Activated CD4-positive, CD25-positive, alpha-beta regulatory T cell treated with anti-CD3 and anti-CD28 coated beads, Interleukin-2, amount 50 U/mL, for 24 hours (primary cell): ENCODE data around the gene EXOC2.
A peak's percentile ranks its signal among the peaks of the same experiment; 100 is the strongest.

Source experiments
- ATAC-seq, 2 donors: fragments of 150-1000 bp; cut with Tn5 transposase; one replicate each; pipeline ENCODE4 v1.10.0; 2021; ENCODE audit warnings: mild to moderate bottlenecking in 1 of 2, moderate library complexity in 1 of 2

Gene EXOC2

DNA sequence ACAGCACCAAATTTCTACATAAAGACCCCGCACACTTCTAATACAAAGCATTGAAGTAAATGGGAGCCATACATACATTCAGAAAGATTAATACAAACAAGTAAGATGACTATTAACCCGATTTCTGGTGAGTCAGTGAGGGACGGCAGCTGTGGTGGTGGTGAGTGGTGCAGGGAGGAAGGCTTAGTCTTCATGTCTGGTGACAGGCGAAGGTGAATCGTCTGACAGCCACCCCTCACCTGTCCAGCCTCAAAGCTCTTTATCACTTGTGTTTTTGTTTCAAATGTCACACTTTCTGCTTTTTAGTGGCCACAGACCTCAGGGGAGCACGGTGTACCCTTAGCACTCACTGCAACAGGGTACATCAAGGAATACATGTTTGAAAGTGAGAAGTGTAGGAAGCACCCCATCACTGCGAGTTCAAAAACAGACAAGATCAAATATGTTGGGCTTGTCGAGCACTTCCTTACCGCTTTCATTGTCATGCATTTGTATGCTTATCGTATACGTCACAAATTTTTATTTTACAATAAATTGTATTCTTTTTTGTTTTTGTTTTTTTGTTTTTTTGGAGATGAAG, 237.8 kb downstream of the EXOC2 start:
- peak; percentile 99 to 100 for ATAC-seq

DNA sequence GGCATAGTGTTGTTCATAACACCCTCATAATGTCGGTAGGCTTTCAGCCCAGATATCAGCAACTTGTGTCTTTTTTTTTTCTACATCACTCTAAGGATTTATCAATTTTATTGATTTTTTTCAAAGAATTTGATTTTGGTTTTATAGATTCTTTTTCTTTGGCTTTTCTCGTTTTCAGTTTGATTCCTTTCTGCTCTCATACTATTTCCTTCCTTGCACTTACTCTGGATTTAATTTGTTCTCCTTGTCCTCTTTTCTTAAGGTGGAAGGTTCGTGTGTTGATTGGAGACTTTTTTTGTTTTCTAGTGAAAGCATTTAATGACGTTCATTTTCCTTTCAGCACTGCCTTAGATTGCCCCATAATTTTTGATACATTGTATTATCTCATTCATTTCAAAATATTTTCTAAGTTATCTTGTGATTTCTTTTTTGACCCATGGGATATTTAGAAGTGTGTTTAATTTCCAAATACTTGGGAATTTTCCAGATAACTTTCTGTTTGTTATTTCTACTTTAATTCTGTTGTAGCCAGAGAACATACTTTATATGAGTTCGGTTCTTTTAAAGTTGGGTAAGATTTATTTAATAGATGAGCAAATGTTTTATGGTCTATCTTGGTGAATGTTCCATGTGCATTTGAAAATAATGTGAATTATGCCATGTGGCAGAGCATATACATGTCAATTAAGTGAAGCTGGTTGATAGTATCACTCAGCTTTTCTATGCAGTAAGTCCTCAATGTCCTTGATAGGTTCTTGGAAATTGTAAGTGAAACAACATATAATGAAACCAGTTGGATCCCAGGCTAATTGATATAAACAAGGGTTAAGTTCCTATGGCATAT, 238.6 kb downstream of the EXOC2 start:
- ATAC-seq: peak; percentile 12 to 14

DNA sequence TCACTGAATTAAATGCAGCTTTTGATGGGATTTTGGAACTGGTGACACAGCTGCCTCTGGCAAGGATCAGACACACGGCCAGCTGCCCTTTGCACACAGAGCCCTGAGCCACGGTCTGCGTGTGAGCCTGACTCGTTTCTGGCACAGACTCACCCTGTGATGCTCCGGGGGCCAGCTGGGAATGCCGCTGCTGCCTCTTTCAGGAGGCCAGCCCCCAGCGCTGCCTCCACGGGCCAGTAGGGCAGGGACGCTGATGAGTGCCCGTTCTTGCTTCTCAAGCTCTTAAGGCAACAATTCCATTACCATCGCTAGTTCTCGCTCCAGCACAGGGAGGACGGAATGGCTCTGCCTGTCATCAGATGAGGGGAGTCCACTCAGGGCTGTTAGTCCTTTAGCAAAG, 239.8 kb downstream of the EXOC2 start:
- ATAC-seq: no peak

DNA sequence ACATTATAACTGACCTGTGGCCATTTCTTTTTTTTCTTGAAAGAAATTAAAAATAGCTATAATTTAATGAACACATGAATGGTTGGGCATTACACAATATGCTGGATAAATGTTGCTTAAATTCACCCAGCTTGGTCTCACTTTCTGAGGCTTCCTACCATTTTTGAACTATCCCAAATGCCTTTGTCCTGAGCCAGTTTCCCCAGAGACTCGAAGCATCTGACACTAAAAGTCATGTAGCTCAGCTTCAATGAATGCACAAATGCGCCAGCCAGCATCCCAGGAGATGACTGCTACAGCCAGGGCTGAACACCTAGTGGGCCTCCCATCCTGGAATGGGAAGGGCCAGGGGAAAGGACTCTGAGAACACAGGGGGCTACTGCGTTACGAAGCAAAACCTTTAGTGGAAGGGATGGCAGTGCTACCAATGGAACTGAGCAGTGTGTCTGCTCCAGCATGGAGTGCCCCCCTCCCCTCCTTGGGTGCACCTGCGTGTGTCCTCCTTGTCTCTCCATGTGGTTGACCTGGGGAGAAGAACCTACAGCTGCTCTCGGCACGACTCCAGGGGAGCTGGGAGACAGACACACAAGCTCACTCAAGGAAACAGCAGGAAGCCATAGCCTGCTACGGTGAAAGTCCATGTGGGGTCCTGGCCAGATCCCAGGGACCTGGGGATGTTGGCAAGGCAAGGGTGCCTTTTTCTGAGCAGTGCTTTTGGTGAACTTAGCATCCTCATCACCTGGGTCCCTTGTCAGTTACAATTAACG, 240.5 kb downstream of the EXOC2 start:
- no peak for ATAC-seq

DNA sequence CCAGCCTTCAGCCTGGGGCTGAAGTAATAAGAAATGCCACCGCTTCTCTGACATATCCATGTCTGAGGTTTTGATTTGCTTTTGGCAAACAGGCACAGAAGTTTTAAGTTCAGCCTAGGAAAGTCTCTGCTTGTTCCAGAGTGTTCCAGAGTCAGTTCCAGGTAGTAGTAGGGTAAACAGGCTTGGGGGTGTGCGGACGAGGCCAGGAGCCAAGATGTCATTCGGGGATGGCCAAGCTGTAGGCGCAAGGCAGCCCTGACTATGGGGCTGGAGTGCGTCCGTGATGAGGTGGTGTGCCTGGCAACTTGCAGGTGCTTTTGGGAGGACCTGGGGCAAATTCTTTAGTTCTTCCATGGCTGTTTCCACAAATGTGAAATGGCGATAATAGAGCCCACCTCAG, 241.1 kb downstream of the EXOC2 start:
- ATAC-seq: no peak

DNA sequence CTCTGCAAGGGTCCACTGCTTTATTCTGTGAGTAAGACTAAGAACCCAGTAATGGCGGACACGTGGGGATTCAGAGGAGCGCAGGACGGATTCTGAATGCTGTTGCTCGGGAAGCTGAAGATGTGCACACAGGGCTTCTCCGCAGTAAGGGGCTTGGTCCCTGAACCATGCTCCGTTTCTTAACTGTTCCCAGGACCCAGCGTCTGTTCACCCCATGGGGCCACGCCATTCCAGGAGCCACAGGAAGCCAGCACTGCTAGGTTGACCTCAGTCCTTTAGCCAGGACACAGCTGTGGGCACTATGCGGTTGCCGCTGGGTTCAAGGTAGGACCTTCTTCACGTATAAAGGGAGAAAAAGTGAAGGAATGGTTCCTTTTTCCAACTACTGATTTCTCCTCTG, 241.6 kb downstream of the EXOC2 start:
- ATAC-seq: no peak

DNA sequence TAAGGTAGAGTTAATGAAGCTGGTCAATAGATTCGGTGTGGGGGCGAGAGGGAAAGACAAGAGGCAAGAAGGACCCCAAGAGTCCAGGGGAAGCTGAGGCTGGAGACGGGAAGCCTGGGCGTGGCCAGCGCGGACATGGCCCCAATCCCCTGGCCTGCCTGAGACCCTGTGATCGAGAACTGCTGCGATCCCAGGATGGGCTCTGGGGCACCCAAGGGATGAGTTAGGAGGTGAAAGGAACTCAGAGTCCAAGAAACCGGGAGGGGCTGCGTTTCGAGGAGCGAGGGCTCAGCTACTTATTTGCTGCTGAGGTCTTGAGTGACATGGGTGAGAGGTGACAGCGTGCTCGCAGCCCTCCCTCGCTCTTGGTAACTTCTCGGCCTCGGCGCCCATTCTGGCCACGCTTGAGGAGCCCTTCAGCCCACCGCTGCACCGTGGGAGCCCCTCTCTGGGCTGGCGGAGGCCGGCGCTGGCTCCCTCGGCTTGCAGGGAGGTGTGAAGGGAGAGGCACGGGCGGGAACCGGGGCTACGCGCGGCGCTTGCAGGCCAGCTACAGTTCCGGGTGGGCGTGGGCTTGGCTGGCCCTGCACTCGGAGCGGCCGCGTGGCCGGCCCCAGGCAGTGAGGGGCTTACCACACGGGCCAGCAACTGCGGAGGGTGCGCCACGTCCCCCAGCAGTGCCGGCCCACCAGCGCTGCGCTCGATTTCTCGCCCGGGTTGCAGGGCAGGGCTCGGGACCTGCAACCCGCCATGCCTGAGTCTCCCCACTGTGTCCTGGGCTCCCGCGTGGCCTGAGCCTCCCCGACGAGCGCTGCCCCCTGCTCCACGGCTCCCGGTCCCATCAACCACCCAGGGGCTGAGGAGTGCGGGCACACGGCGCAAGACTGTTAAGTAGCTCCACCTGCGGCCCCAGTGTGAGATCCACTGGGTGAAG, 243.2 kb downstream of the EXOC2 start:
- ATAC-seq: no peak

DNA sequence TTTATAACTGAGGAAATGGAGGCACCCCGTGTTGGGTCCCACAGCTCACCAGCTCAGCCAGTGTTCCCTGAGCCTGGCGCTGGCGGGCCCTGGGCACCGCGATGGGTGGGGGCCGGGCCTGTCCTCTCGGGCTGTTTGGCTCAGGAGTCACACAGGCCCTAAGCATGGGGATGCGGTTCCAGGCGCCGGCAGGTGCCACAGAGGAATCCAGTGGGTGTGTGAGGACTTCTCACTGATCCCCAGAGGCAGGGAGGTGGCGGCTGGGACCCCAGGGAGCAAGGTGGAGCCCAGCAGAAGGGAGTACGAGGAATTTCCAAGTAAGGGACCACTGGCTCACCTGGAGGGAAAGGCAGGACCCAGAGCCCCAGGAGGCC, 243.9 kb downstream of the EXOC2 start:
- ATAC-seq: no peak

DNA sequence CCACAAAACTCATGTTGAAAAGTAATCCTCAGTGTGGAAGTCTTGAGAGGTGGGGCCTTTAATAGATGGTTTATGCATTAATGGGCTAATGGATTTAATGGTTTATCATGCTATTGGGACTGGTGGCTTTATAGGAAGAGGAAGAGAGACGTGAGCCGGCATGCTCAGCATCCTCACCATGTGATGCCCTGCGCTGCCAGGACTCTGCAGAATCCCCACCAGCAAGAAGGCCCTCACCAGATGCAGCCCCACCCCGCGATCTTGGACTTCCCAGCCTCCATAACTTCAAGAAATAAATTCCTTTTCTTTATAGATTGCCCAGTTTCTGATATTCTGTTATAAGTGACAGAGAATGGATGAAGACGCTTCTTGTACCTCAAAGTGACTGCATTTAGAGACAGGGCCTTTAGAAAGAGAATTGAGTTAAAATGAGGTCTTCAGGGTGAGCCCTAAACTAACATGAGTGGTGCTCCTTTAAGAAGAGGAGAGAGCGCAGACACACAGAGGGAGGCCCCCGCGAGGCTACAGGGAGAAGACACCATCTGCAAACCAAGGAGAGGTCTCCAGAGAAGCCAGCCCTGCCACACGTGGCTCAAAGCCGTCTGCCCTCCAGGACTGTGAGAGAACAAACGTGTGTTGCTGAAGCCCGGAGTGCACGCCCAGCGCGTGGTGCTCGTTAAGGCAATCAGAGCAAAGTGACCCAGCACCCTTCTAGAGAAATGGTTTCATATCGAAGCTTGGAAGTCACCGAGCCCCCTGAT, 244.5 kb downstream of the EXOC2 start:
- ATAC-seq: no peak

DNA sequence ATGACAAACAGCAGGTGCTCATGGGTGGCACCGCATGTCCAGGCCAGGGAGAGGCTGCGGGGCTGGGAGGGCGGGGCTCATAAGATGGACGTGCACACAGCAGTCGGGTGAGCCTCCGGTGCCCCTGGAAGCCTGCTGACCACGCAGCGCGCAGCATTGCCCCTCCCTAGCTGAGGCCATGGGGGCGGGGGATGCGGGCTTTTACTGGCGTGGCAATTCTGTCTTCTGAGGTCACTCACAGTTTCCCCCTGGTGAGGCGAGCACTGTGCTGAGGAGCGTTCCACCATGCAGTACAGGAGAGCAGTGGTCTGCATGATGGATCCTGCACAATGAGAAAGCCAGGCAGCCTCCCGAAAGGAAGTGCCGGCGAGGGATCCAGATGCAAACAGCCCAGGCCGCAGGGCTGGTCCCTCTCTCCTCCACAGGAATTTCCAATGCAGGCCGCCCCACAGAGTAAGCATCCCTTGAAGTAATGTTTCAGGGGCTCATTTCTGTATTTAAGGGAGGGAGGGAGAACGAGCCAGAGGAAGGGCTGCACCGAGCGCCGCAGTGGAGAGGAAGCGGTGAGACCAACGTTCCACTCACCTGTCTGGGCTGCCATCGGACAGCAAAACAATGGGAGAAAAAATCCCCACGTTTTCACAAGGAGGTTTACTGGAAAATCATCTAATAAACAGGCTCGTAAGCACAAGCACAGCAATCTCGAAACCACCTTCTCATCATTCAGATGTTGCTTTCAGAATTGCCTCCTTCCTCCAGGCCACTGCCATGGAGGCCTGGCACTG, 245.4 kb downstream of the EXOC2 start:
- peak; percentile 1 to 8 for ATAC-seq

DNA sequence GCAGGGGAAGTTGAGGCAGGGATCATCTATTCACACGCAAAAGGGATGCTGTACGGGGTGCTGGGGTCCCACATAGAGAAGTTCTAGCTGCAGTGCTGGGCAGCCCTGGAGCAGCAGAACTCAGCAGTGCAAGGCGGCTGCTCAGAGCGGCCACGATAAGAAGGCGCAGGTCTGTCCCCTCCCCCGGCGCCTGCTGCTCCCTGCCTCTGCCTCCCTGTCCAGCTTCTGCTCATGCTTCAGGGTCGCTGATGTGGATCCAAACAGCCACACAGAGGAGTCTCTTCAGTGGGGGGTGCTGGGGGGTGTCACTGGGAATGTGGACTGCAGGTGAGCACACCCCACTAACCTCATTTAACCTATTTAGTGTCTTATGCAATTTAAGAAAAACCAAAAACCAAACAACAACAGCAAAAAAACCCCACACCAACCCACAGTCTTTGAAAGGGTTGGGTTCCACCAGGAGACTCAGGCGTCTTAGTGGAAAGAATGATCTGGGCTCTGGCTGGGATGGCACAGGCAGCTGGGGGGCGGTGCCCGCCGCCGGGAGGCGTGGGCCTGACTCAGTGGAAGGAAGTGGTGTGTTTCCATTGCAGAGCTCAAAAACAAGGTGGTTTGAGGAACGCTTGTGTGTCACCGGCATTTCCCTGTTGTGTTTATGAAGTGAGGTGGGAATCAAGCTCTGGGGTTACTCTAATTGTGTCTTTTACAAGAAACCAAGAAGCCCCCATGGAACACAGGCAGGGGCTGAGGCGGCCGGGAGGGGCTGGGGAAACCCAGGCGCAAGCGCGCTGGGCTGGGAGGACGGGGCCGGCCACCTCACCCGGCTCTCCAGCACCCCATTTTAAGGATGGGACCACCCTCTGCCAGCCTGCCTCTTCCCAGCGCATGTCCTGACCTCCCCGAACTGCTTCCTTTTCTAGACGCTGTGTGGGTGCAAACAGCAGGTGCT, 246.2 kb downstream of the EXOC2 start:
- peak; percentile 87 to 89 for ATAC-seq

DNA sequence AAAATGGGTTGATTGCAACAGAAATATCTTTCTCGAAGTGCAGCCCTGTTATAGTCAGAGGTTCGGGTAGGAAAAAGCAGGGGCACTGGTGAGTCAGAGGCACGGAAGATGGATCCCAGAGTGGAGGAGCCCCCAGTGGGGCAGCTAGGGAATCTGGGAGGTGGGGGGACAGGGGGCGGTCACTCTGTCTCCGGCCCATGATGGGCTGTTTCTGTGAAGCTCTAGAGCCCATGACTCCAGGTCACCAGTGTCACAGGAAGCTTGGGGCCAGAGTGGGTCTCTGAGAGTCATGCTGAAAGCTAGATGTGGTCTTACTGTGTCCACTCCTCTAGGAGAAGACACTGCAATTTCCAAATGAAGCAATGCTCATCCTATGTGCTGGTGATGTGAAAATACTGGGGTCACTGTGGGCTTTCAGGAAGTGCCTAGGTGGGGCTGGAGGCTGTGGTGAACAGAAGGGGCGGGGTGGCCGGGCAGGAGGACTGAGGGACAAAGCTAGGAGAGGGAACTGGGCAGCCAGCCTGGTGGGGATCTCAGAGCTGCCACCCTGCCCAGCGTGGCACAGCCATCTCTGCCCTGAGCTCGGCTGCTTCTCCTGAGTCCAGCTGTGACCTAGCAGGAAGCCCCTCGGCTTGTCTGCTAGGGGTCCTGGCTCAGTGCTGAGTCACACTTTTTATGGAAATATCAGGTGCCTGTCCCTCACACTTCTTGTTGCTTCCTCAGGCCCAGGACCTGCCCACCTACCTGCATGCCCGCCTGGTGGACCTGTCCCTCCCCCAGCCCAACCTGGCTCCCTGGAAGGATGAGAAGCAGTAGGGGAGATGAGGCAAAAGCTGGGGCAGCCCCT, 247.1 kb downstream of the EXOC2 start:
- no peak for ATAC-seq

DNA sequence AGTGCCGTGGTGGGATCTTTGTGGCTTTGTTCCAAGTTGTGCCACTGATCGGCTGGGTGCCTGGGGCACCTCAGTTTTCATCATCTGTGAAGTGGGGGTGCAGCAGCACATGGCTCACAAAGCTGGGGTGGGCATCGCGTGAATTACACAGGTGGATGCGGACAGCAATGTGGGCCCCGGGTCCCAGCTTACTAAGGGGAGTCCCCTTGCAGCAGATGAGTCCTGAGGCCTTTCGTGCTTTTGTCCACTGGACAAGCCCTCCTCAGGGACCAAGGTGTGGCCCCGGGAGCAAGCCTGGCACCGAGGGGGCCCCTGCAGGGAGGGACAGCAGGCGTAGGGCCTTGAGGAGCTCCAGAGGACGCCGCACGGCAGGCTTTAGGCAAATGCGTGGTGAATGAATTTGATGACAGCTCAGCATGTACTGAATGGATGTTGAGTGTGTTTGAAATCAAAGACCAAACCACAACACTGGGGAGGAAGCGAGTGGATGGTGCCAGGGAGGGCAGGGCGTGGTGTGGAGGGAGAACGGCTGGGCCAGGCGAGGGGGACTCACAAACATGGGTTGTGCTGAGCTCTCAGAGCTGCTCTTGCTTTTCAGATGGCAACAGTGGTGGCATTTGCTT, 248.2 kb downstream of the EXOC2 start:
- ATAC-seq: peak in 1 of 2 donors; percentile 15

DNA sequence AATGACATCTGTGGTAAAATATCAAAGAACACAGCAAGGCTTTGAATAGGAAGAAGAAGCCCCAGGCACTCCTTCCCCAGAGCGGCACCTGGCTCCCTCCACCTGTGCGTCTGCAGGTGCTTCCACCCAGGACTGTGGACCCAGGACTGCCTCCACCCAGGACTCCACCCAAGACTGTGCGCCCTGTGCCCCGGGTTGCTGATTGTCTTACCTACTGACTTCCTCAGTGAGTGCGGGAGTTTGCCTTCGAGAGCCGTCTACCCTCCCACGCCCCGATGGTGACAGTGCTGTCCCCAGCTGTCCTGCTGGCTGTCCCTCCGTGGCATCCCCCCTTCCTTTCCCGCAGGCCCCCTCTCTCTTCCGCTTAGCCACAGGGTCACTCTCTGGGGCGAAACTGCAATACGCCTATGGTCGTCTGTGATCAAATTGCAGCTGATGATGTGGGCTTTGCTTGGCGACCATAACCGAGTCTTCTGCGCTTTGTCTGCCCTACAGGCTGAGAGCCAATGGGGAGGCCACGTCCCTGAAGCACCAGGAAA, 249.2 kb downstream of the EXOC2 start:
- no peak for ATAC-seq

DNA sequence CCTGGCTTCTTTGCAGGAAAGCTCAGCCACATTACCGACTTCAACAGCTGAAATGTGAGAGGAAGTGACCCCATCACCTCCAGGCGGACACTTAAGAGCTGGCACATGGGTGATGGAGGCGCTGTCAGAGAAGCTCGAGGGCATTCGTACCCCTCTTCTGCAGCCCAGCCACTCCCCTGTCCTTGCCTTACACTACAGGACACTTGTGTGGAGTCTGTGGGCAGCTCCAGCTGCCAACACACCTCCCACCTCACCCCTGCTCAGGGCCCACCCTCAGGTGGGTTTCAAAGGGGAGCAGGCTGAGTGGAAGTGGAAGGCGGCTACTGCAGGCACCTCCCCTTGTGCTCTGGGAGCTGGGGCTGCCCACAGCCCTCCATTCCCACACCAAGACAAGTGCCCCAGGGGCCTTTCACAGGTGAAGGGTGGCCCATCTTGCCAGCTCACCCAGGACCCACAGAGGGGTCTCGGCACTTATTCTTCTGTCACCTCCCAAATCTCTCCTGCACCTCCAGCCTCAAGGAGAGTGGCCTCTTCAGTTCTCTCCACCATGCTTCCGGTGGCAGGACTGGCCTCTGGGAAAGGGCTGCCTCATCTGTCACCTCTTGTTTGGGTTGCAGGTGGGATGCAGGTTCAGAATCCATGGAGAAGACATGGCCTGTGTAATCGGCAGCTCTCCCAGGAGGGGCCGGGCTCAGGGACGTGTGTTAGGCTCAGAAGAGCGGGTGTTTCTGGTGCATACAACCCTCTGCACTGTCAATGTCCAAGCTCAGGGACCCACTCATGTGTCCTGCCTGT, 251.6 kb downstream of the EXOC2 start:
- no peak for ATAC-seq

DNA sequence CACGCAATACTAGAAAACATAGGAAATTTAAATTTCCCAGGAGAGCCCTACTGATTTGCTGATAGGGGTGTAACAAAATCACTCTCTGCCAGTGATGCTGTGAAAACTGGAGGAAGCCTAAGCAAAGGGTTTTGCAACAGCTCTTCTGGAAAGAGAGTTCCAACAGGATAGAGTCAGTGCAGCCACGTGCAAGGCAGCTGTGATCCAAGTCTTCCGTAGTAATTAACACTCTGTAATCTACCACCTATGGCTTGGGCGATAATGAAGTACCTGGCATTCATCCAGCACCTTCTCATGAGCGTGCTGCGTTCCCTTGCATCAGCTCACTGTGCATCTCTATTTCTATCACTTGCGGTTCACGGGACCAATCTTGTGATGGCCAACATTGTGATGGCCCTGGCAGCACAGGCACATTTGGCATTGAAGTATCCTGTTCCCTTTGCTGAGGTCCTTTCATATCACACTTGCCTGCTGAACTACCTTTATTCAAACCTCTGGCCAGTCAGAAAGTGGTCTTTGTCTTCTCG, 253.2 kb downstream of the EXOC2 start:
- no peak for ATAC-seq

DNA sequence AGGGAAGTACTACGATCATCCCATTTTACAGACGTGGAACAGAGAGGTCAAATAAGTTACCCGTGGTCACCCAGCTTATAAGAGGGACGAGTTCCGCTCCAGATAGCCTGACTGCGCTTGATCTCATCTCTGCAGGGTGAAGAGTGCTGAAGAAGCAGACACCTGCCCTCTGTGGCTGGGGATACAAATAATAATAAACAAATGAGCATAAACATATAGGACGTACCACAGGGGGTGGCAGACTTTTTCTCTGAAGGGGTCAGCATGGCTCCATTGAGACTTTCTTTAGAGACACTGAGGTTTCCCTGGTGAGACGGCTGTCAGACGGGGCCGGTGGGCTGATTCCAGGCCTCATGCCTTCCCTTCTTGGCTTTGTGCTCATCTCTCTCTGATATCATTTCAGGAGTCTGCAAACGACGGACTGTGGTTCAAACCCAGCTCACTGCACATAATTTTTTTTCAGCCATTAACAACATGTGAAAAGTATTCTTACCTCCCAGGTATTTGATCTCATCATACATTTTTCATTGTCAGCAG, 254.2 kb downstream of the EXOC2 start:
- ATAC-seq: no peak
